Ishikawa (cell line): Measurements from ENCODE around the gene MRPS11.

ENCODE experiments used
- CEBPB ChIP-seq: IDR thresholded peaks from 2 replicates; pipeline ENCODE4 v1.6.1; 2012
- CREB1 ChIP-seq: IDR thresholded peaks from 2 replicates; pipeline ENCODE4 v1.6.1; 2012; ENCODE audit warnings: low read depth
- EGR1 ChIP-seq: IDR thresholded peaks from 2 replicates; pipeline ENCODE4 v1.6.1; 2012
- EP300 ChIP-seq: IDR thresholded peaks from 2 replicates; pipeline ENCODE4 v1.6.1; 2012; ENCODE audit warnings: borderline replicate concordance
- FOXM1 ChIP-seq: IDR thresholded peaks from 2 replicates; pipeline ENCODE4 v1.6.1; 2012; ENCODE audit warnings: low read depth, borderline replicate concordance
- MAX ChIP-seq: IDR thresholded peaks from 2 replicates; pipeline ENCODE4 v1.6.1; 2012
- NFIC ChIP-seq: IDR thresholded peaks from 2 replicates; pipeline ENCODE4 v1.6.1; 2012
- RAD21 ChIP-seq: IDR thresholded peaks from 2 replicates; pipeline ENCODE4 v1.6.1; 2012; ENCODE audit warnings: low read depth
- REST ChIP-seq: IDR thresholded peaks from 2 replicates; pipeline ENCODE4 v1.6.1; 2012; ENCODE audit warnings: low read depth, mild to moderate bottlenecking
- TAF1 ChIP-seq: IDR thresholded peaks from 2 replicates; pipeline ENCODE4 v1.6.1; 2012; ENCODE audit warnings: low read depth, mild to moderate bottlenecking
- TCF12 ChIP-seq: IDR thresholded peaks from 2 replicates; pipeline ENCODE4 v1.6.1; 2012; ENCODE audit warnings: low read depth
- TEAD4 ChIP-seq: IDR thresholded peaks from 2 replicates; pipeline ENCODE4 v1.6.1; 2012
- YY1 ChIP-seq: IDR thresholded peaks from 2 replicates; pipeline ENCODE4 v1.6.1; 2012; ENCODE audit warnings: low read depth
- ZBTB7A ChIP-seq: IDR thresholded peaks from 2 replicates; pipeline ENCODE4 v1.6.1; 2012; ENCODE audit warnings: low read depth
- TF ChIP-seq, protein P1 (sequence below): IDR thresholded peaks from 2 replicates; pipeline ENCODE4 v1.6.1; 2012

Gene MRPS11

GRCh38 chr15:88498996-88499395 is 31.5 kb downstream of the MRPS11 start:
- TF ChIP-seq TCF12: no peak
- no peak for TF ChIP-seq TEAD4

- no peak for TF ChIP-seq NFIC
- TF ChIP-seq RAD21: no peak
- no peak for TF ChIP-seq TAF1
- no peak for TF ChIP-seq FOXM1
- TF ChIP-seq EGR1: no peak
- TF ChIP-seq TCF12: no peak
- no peak for TF ChIP-seq ZBTB7A
- TF ChIP-seq EP300: no peak
- TF ChIP-seq MAX: no peak
- TF ChIP-seq, protein P1, sequence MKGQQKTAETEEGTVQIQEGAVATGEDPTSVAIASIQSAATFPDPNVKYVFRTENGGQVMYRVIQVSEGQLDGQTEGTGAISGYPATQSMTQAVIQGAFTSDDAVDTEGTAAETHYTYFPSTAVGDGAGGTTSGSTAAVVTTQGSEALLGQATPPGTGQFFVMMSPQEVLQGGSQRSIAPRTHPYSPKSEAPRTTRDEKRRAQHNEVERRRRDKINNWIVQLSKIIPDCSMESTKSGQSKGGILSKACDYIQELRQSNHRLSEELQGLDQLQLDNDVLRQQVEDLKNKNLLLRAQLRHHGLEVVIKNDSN: no peak
- TF ChIP-seq CEBPB: no peak
These were observed 36.9 kb downstream of the MRPS11 start for GRCh38 chr15:88504445-88504844.

GRCh38 chr15:88505721-88506120 is 38.2 kb downstream of the MRPS11 start:
- TF ChIP-seq CREB1 (no peak), TEAD4 (no peak), YY1 (no peak), NFIC (no peak)

GRCh38 chr15:88506628-88507027 is 39.1 kb downstream of the MRPS11 start:
- TF ChIP-seq CEBPB (no peak), REST (no peak), CREB1 (no peak), ZBTB7A (no peak), TCF12 (no peak), FOXM1 (no peak), EGR1 (no peak), TAF1 (no peak), MAX (no peak), TEAD4 (no peak), EP300 (no peak), RAD21 (no peak), YY1 (no peak), NFIC (no peak)
- TF ChIP-seq, protein P1: no peak

DNA sequence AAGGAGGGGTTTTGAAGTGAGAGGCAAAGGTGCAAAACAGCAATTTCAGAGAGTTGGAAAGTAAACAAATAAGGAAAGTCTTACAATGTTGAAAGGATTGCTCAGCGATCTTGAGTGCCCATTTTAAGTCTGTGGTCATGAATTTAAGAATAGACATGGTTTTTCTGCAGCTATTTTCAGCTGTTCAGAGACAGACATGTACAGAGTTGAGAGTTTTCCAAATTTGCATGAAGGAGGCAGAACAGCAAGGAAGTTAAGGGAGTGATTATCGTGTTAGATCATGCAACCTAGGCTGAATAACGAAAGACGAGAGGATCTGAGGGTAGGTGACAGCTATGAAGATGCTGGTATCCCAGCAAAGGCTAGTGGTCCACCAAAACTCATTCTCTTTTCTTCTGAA is 41.8 kb downstream of the MRPS11 start:
- TF ChIP-seq YY1: no peak
- TF ChIP-seq EGR1: no peak
- no peak for TF ChIP-seq REST
- no peak for TF ChIP-seq CEBPB
- no peak for TF ChIP-seq NFIC
- no peak for TF ChIP-seq FOXM1
- no peak for TF ChIP-seq TAF1
- TF ChIP-seq EP300: no peak
- no peak for TF ChIP-seq TCF12
- TF ChIP-seq RAD21: no peak
- TF ChIP-seq ZBTB7A: no peak

DNA sequence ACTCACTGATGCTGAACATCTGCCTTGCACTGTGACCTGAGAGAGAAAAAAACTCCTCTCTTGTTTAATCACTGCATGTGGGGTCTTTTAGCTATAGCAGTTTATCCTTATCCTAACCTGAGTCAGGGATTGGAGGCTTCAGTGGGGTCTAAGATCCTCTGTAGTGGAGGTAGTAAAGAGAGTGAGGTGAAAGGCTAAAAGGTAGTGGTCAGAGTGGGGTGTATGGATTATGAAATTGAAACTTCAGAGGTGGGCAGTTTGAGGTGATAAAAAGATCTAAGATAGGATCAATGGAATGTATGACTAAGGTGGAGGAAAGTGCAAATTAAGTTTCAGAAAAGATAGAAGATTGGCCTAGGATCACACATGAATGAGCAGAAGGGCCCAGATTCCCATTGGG is 42.5 kb downstream of the MRPS11 start:
- TF ChIP-seq TAF1: no peak
- TF ChIP-seq TEAD4: no peak
- TF ChIP-seq FOXM1: no peak
- TF ChIP-seq, protein P1: no peak
- TF ChIP-seq CEBPB: no peak
- TF ChIP-seq YY1: no peak
- no peak for TF ChIP-seq TCF12
- no peak for TF ChIP-seq EP300
- no peak for TF ChIP-seq REST
